HG02588 (cell line): Measurements from ENCODE around the gene PAK5.

Source experiments
- ATAC-seq: cut with Tn5 transposase; IDR thresholded peaks from one replicate; pipeline ENCODE4 v1.9.1; 2021; ENCODE audit warnings: mild to moderate bottlenecking, moderate library complexity; ENCODE audit not compliant: unreplicated experiment

Gene PAK5

GRCh38 chr20:9532069-9532838, 306.6 kb downstream of the PAK5 start:
- ATAC-seq, result no peak

- no peak for ATAC-seq
These were observed 307.3 kb downstream of the PAK5 start for GRCh38 chr20:9531581-9531980.

- ATAC-seq, result no peak
These were observed 315.2 kb downstream of the PAK5 start for GRCh38 chr20:9523636-9524035.

- ATAC-seq, result no peak
These were observed 318.8 kb downstream of the PAK5 start for GRCh38 chr20:9520086-9520485.

GRCh38 chr20:9518576-9519175, 320.2 kb downstream of the PAK5 start:
- ATAC-seq, result no peak

GRCh38 chr20:9517297-9518162, 321.3 kb downstream of the PAK5 start:
- ATAC-seq, result no peak

- no peak for ATAC-seq
These were observed 322.5 kb downstream of the PAK5 start for GRCh38 chr20:9516234-9516871.

- ATAC-seq, result no peak
These were observed 323.1 kb downstream of the PAK5 start for GRCh38 chr20:9515741-9516233.

GRCh38 chr20:9515214-9515585, 323.7 kb downstream of the PAK5 start:
- ATAC-seq, result no peak

GRCh38 chr20:9514461-9515213, 324.2 kb downstream of the PAK5 start, which contains the start of gene LAMP5:
LAMP5 (plus strand) TSS chr20:9514590; CDS start chr20:9514853, 263 bp downstream.
- ATAC-seq, result no peak

GRCh38 chr20:9514072-9514460, 324.8 kb downstream of the PAK5 start:
- no peak for ATAC-seq

- ATAC-seq, result no peak
These were observed 328.0 kb downstream of the PAK5 start for GRCh38 chr20:9510911-9511310.

GRCh38 chr20:9509246-9509645, 329.6 kb downstream of the PAK5 start:
- ATAC-seq, result no peak

- ATAC-seq, result no peak
These were observed 330.1 kb downstream of the PAK5 start for GRCh38 chr20:9508696-9509178.

GRCh38 chr20:9508240-9508661, 330.6 kb downstream of the PAK5 start:
- no peak for ATAC-seq

- ATAC-seq, result no peak
These were observed 331.2 kb downstream of the PAK5 start for GRCh38 chr20:9507544-9508239.

GRCh38 chr20:9506964-9507369, 331.9 kb downstream of the PAK5 start:
- no peak for ATAC-seq

GRCh38 chr20:9506280-9506821, 332.5 kb downstream of the PAK5 start:
- ATAC-seq, result no peak
